GM13976 (cell line): ENCODE data around the gene ART5.
"Not testable (repeated sequence)": the region's sequence is repeated elsewhere in the genome, so short reads cannot be mapped to it uniquely, and the experiment has no call there.

Experiments used
- DNase-seq: peaks from one replicate; pipeline ENCODE4 v3.0.0; 2012; ENCODE audit warnings: low spot score
- in situ Hi-C: fragments of 300-500 bp; cut with MboI; formaldehyde crosslinking; loops from one replicate; pipeline ENCODE4 v1.12.0; 2022; ENCODE audit warnings: low sequenced_read_pairs, mixed read lengths, inconsistent platforms; ENCODE audit not compliant: unreplicated experiment

The ART5 gene

DNA sequence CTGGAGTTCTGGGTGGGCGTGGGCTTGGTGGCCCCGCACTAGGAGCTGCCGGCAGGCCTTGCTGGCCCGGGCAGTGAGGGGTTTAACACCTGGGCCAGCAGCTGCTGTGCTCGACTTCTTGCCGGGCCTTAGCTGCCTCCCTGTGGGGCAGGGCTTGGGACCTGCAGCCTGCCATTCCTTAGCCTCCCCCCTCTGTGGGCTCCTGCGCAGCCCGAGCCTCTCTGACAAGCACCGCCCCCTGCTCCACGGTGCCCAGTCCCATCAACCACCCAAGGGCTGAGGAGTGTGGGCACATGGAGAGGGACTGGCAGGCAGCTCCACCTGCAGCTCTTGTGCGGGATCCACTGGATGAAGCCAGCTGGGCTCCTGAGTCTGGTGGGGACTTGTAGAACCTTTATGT is 53.0 kb downstream of the ART5 start:
- in situ Hi-C loops, DNase-seq: not testable (repeated sequence)
